22Rv1 (cell line): ENCODE data around the gene USE1.

Experiments
- H3K27ac ChIP-seq: fragments of 450-650 bp; 2 replicates; pipeline ENCODE4 v1.5.1; 2017
- ZFX ChIP-seq: fragments of 450-650 bp; IDR thresholded peaks from 2 replicates; pipeline ENCODE4 v1.6.1; 2017; ENCODE audit warnings: antibody characterized with exemption, borderline replicate concordance
- TF ChIP-seq, protein P1 (sequence below): fragments of 450-650 bp; IDR thresholded peaks from 2 replicates; pipeline ENCODE4 v1.5.1; 2017; ENCODE audit warnings: mild to moderate bottlenecking

The USE1 gene

GRCh38 chr19:17236811-17237543 is 21.8 kb downstream of the USE1 start:
- TF ChIP-seq, protein P1, sequence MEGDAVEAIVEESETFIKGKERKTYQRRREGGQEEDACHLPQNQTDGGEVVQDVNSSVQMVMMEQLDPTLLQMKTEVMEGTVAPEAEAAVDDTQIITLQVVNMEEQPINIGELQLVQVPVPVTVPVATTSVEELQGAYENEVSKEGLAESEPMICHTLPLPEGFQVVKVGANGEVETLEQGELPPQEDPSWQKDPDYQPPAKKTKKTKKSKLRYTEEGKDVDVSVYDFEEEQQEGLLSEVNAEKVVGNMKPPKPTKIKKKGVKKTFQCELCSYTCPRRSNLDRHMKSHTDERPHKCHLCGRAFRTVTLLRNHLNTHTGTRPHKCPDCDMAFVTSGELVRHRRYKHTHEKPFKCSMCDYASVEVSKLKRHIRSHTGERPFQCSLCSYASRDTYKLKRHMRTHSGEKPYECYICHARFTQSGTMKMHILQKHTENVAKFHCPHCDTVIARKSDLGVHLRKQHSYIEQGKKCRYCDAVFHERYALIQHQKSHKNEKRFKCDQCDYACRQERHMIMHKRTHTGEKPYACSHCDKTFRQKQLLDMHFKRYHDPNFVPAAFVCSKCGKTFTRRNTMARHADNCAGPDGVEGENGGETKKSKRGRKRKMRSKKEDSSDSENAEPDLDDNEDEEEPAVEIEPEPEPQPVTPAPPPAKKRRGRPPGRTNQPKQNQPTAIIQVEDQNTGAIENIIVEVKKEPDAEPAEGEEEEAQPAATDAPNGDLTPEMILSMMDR: no peak
- no peak for TF ChIP-seq ZFX
- peak overlapping the region; percentile 90 for H3K27ac ChIP-seq

DNA sequence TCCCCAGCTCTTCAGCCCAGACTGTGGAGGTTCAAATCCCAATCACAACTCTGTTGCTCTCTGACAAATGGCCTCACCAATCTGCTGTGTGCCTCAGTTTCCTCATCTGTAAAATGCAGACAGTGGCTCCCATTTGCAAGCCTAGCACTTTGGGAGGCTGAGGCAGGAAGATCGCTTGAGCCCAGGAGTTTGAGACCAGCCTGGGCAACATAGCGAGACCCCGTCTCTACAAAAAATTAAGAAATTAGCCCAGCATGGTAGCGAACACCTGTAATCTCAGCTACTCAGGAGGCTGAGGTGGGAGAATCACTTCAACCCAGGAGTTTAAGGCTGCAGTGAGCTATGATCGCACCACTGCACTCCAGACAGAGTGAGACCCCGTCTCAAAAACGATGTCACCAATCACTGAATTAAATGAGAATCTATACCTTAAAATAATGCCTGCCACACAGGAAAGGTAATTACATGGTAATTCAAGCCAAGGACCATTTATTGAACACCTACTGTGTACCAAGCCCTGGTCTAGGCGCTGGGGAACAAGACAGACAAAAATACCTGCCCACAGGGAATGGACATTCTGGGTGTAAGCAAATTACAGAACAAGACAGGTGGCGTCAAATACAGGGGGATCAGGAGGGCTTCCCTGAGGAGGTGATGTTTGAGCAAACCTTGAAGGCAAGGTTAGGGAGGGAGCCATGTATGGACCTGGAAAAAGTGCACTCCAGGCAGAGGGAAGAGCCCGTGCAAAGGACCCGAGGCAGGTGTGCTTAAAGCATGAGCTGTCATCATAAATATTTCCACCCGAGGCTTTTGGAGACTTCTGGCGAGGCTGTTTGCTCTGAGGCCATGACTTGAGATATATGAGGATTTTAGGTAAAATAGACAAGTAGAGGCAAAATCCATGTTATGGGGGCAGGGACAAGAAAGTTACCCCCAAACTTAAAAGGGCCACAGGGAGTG is 22.9 kb downstream of the USE1 start:
- H3K27ac ChIP-seq: peak overlapping the region; percentile 90
- TF ChIP-seq, protein P1: no peak
- no peak for TF ChIP-seq ZFX

- peak overlapping the region; percentile 20; the same call in 1 of the 2 replicates for H3K27ac ChIP-seq
- TF ChIP-seq, protein P1: no peak
- no peak for TF ChIP-seq ZFX
Measured at GRCh38 chr19:17240062-17240752, 25.1 kb downstream of the USE1 start.

GRCh38 chr19:17240826-17241399 is 25.8 kb downstream of the USE1 start:
- no peak for TF ChIP-seq ZFX
- TF ChIP-seq, protein P1: no peak
- peak overlapping the region; percentile 92; the same call in 1 of the 2 replicates for H3K27ac ChIP-seq

DNA sequence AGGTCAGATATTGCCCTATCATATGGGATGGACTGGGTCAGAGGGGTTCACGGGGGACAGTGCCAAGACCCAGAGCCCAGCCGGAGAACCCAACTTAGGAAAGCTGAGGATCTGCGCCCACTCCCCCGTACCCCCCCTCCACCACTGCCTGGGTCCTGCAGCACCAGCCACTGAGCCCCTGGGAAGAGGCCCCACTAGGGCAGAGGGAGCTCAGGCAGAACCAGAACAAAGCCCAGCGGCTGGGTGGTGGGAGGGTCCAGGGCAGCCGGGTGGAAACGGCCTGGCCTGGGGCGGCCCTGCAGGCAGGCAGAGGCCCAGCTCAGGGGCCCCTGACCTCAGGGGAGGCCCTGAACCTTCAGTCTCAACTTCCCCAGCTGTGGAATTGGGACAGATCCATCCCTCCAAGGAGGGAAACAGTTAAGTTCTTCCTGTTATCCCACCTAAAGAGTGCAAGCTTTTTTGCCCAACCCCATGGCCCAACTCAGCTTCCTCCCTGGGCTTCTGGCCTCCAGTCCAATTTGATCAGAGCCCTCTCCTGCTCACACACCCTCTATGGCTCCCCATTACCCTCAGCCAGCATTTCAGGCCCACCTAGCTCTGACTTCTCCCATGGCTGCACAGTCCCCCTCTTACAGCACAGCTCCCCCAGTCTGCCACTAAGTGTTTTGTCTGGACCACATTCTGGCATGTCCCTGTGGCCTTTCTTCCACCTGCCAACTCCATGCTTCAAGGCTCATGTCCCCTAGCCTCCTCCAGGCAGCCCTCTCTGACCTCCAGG is 27.5 kb downstream of the USE1 start:
- H3K27ac ChIP-seq: peak overlapping the region; percentile 92
- TF ChIP-seq ZFX: no peak
- TF ChIP-seq, protein P1: no peak

GRCh38 chr19:17243211-17243829 is 28.2 kb downstream of the USE1 start:
- peak overlapping the region; percentile 92 for H3K27ac ChIP-seq
- TF ChIP-seq, protein P1: no peak
- no peak for TF ChIP-seq ZFX
